HAP-1 (cell line): ENCODE data around the gene DCAF8L1.
A peak's percentile ranks its signal among the peaks of the same experiment; 100 is the strongest.
"Not testable (repeated sequence)": the region's sequence is repeated elsewhere in the genome, so short reads cannot be mapped to it uniquely, and the experiment has no call there.

Experiments
- DNase-seq, 2 experiments: peaks; one replicate each; pipeline ENCODE4 v3.0.0-alpha.2; 2016 to 2020; ENCODE audit warnings: low spot score in 2 of 2
- H3K27me3 ChIP-seq: fragments of 250-450 bp; sonication (Bioruptor Pico); 2 replicates; pipeline ENCODE4 v1.5.1; 2020; ENCODE audit warnings: low read depth, mild to moderate bottlenecking, moderate library complexity
- H3K36me3 ChIP-seq: fragments of 250-450 bp; sonication (Bioruptor Pico); replicated peaks from 2 replicates; pipeline ENCODE4 v1.5.1; 2020; ENCODE audit warnings: mild to moderate bottlenecking
- H3K4me1 ChIP-seq: fragments of 250-450 bp; sonication (Bioruptor Pico); 2 replicates; pipeline ENCODE4 v1.5.1; 2020; ENCODE audit warnings: mild to moderate bottlenecking
- H3K4me3 ChIP-seq: fragments of 250-450 bp; sonication (Bioruptor Pico); 2 replicates; pipeline ENCODE4 v1.5.1; 2020; ENCODE audit warnings: mild to moderate bottlenecking, moderate library complexity
- H3K9me3 ChIP-seq: fragments of 250-450 bp; sonication (Bioruptor Pico); 2 replicates; pipeline ENCODE4 v1.5.1; 2020; ENCODE audit warnings: mild to moderate bottlenecking, moderate library complexity
- in situ Hi-C: fragments of 300-500 bp; cut with MboI; formaldehyde crosslinking; loops from 3 replicates; pipeline ENCODE4 v1.14.3; 2020; ENCODE audit warnings: low sequenced_read_pairs, inconsistent platforms, mixed read lengths

The DCAF8L1 gene

DNA sequence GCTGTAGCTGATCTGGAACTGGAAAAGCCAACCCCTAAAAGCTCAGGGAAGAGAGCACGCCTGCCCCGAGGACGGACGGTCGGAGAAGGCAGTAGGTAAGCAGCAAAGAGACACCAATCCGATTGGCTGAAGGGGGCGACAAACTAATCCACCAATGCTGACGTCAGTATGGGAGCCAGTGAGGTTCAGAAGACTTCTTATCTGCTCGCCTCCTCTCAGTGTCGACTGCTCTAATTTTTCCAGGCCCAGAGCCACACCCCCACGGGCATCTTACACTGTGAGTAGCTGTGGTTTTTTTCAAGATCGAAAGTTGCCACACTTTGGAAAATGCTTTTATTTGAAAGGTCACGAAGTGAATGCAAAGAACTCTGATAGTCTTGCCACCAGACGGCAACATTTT is at the start of gene DCAF8L1:
Gene DCAF8L1 (minus strand): TSS at position 101 of the 400 bp plus-strand sequence. CDS start 115 bp downstream, outside the sequence.
- H3K4me1 ChIP-seq, result no peaks in the 10 kb centered on the region
- no peaks in the 10 kb centered on the region for H3K27me3 ChIP-seq
- no peak within 1 kb of the TSS for H3K4me3 ChIP-seq
- no peak for DNase-seq
- no peaks in the 10 kb centered on the region for H3K36me3 ChIP-seq
- no peaks in the 10 kb centered on the region; the same call in 1 of the 2 replicates for H3K9me3 ChIP-seq
- in situ Hi-C loops, result no loop called here

DNA sequence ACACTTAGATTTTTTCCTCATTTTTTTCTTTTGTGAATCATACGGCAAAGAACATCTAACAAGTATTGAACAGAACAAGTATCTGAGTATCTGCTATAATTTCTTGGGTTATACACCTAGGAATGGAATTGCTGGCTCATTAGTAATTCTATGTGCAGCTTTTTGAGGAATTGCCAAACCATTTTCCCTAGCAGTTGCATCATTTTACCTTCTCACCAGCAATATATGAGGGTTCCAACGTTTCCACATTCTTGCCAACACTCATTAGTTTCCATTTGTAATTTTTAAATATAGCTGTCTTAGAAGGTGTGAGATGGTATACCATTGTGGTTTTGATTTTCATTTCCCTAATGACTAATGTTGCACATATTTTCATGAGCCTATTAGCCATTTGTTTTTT is 41.1 kb upstream of the DCAF8L1 start:
- Histone ChIP-seq H3K27me3 (no peaks in the 10 kb centered on the region), H3K9me3 (no peaks in the 10 kb centered on the region), H3K4me1 (no peaks in the 10 kb centered on the region), H3K4me3 (no peak overlapping the region), H3K36me3 (no peaks in the 10 kb centered on the region)
- in situ Hi-C loops, result no loop called here
- no peak for DNase-seq

DNA sequence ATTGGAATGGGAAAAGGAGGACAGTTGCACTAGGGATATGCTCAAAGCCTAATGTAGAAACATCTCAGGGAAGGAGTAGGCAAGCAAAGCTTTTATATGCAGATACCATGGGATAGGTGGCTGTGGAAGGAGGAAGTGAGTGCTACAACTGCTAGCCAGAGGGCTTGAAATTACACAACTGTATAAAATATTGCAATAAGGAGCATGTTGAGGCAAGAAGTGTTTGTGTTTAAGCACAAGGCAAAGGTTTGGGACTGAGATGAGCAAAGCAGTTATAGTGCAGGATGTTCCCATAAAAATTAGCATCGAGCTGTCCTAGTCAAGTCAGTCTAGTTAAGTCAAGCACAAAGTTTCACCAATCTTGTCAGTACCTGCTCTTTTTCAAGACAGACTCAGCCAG is 35.6 kb upstream of the DCAF8L1 start:
- peaks cover 10% of the 10 kb centered on the region for H3K4me1 ChIP-seq
- in situ Hi-C loops, result no loop called here
- no peaks in the 10 kb centered on the region for H3K9me3 ChIP-seq
- no peaks in the 10 kb centered on the region for H3K27me3 ChIP-seq
- no peak overlapping the region for H3K4me3 ChIP-seq
- H3K36me3 ChIP-seq, result no peaks in the 10 kb centered on the region
- no peak for DNase-seq

DNA sequence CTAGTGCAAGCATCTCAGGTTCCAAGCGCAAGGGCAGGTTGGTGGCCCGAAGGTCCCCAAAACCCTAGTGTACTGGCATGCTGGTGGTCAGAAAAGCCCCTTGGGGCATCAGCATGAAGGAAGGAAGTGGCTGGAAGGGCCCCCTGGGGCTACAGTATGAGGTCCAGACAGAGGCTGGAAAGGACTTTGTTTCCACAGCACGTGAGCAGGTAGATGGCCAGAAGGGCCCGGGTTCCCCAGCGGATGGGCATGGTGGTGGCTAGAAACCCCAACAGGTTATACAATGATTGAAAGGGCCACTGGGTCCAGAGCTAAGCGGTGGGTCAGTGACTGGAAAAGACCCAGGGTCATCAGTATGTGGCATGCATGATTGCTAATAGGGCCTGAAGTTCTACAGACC is 34.7 kb upstream of the DCAF8L1 start:
- no peaks in the 10 kb centered on the region for H3K36me3 ChIP-seq
- in situ Hi-C loops, result no loop called here
- H3K9me3 ChIP-seq, result no peaks in the 10 kb centered on the region
- H3K4me3 ChIP-seq, result no peak overlapping the region
- no peaks in the 10 kb centered on the region for H3K27me3 ChIP-seq
- no peak for DNase-seq
- peaks cover 10% of the 10 kb centered on the region for H3K4me1 ChIP-seq

DNA sequence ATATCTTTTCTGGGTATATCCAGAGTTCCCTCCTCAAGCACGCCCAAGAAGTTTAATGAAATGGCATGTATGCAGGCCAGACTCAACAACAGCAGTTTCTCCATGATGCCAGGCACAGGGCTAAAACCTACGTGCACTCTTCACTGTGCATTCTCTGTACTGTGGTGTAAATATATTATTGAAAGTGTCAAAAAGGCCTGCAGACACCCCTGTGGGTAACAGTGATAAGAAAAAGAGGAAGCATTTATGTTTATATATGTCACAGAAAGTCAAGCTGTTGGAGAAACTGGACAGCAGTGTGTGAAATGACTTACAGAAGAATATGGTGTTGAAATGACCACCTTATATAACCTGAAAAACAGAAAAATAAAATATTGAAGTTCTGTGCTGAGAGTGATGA is 29.6 kb upstream of the DCAF8L1 start:
- in situ Hi-C loops, result no loop called here
- no peak for DNase-seq

DNA sequence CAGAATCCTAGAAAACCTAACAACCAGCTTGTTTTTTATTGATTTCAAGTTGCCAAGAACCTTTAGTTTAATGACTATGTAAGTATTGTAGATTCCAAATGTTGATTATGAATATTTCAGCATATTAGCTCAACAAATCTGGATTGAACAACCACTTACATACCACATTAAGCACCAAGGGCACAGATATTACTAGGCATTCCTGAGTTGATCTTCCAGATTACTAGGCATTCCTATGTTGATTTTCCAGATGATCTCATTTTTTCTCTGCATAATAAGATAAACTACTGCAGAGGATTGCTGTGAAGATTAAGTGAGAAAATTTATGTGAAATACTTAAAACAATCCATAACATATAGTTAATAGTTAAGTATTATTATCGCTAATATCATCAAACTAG is 17.4 kb upstream of the DCAF8L1 start:
- DNase-seq, result no peak
- H3K4me1 ChIP-seq, result no peaks in the 10 kb centered on the region
- in situ Hi-C loops, result no loop called here

More for the DNA sequence above, 29.6 kb upstream of the DCAF8L1 start:
- no peaks in the 10 kb centered on the region for H3K27me3 ChIP-seq
- peaks cover 10% of the 10 kb centered on the region for H3K4me1 ChIP-seq
- H3K36me3 ChIP-seq, result no peaks in the 10 kb centered on the region
- H3K9me3 ChIP-seq, result no peaks in the 10 kb centered on the region
- no peak overlapping the region for H3K4me3 ChIP-seq

DNA sequence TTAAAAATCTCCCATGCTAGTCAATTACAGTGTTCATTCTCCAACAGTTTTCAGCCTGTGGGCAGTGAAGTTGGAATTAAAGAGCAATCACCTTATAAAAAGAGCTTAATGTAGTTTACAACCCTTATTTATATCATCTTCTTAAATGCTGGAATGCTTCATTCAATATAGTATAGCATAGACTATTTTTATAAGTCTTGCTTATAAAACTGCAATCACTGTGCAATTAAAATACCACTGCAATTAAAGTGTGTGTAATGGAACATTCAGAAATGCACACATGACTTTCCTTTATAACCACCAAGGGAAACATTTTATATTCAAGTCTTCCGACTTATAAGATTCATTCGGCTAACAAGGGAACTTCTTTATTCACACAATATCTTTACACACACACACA is 16.4 kb upstream of the DCAF8L1 start:
- no peak for DNase-seq
- Histone ChIP-seq H3K4me1 (no peaks in the 10 kb centered on the region), H3K27me3 (no peaks in the 10 kb centered on the region), H3K4me3 (no peak overlapping the region), H3K36me3 (no peaks in the 10 kb centered on the region), H3K9me3 (no peaks in the 10 kb centered on the region)
- in situ Hi-C loops, result no loop called here

More for the DNA sequence above, 17.4 kb upstream of the DCAF8L1 start:
- Histone ChIP-seq H3K9me3 (no peaks in the 10 kb centered on the region), H3K4me3 (no peak overlapping the region), H3K27me3 (no peaks in the 10 kb centered on the region), H3K36me3 (no peaks in the 10 kb centered on the region)

DNA sequence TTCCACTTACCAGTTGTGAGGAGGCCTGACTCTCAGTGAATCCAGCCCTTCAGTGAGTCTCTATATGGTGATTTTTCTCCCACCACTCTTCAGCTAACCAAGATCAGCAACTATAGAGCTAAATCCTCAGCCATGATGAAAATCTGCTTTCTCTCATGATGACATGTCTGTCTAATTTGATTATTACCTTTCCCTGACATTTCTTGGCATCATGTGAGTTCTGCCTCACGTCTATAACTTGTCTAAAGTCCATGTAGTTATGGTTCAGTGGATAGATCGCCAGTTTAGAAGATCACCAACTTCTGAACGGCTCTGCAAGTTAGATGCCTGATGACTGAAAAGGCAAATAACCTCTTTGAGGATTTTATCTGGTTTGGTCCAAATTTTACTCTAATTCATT is 14.9 kb upstream of the DCAF8L1 start:
- DNase-seq, result no peak
- no peaks in the 10 kb centered on the region for H3K36me3 ChIP-seq
- no peaks in the 10 kb centered on the region for H3K27me3 ChIP-seq
- H3K4me1 ChIP-seq, result no peaks in the 10 kb centered on the region
- no peak overlapping the region for H3K4me3 ChIP-seq
- in situ Hi-C loops, result no loop called here
- no peaks in the 10 kb centered on the region for H3K9me3 ChIP-seq

DNA sequence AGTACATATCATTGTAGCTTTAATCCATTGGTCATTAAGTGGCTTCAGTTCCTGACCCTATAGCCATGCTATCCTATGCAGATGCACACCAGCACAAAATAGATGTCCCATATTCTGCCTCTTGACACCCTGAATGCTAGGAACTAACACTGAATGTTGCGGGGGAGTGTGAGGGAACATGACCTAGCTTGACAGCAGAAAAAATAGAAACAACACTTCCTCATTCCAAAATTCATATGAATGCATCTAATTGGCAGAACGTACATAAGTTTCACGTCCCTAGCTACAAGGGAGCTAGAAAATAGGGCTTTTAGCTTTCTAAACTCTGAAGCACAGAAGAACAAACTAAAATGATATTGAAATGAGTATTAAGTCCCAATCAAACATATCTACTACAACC is 14.4 kb upstream of the DCAF8L1 start:
- no peaks in the 10 kb centered on the region for H3K36me3 ChIP-seq
- no peaks in the 10 kb centered on the region for H3K27me3 ChIP-seq
- no peaks in the 10 kb centered on the region for H3K4me1 ChIP-seq
- no peaks in the 10 kb centered on the region for H3K9me3 ChIP-seq
- no peak overlapping the region for H3K4me3 ChIP-seq
- DNase-seq, result no peak
- in situ Hi-C loops, result no loop called here

DNA sequence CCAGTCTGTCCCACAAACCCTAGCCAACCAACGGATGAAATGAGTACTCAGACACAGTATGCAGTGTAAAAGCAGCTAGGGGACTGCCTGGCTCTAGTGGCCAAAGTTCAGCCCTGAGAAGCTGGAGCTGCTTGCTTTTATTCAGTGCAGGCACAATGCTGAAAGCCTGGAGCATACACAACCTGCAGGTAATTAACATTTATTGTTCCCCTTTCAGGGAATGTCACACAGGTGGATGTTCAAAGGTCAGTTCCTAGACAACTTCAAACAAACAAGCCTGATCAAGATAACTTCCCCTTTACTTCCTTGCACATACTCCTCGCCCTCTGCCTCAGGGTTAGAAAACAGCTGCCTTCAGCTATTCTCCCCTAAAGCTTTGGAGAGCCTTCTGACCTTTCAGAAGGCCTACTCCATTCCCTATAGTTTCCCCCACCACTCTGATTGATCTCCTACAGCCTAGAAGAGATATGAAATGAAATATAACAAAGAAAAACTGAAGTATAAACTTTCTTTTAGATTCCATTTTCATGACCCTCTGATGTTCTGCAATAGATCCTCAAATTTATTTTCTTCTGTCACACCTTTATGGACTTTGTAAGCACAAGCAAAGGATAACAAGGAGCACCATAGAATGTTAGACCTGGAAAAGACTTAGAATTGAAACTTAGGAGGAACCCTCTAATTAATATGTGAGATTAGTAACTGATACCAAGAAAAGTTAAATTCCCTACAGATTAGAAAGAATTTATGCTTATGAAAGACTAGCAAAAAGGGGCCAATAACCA is 6.8 kb upstream of the DCAF8L1 start:
- no peak overlapping the region for H3K4me3 ChIP-seq
- no peaks in the 10 kb centered on the region; the same call in 1 of the 2 replicates for H3K9me3 ChIP-seq
- no peak for DNase-seq
- peaks cover 6% of the 10 kb centered on the region; the same call in 1 of the 2 replicates for H3K4me1 ChIP-seq
- H3K27me3 ChIP-seq, result no peaks in the 10 kb centered on the region
- in situ Hi-C loops, result no loop called here
- no peaks in the 10 kb centered on the region for H3K36me3 ChIP-seq

DNA sequence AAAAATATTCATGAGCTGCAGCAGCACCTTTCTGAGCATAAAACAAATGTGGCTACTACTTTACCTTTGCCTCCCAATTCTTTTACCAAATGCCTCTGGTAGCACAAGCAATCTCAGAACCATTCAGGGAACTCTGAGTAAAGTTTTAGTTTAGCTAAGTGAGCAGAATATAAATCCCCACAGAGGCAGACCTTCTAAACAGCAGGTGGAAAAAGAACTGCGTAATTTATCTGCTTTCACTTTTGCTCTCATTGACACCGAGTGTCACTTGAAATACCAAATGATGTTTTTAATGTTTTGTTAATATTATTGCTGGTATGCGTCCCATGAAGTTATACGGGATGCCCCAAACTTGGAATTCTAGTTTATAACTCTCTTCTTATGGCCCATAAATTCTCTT is 4.3 kb downstream of the DCAF8L1 start:
- in situ Hi-C loops, H3K36me3 ChIP-seq, H3K9me3 ChIP-seq, H3K27me3 ChIP-seq, DNase-seq, H3K4me3 ChIP-seq, H3K4me1 ChIP-seq: not testable (repeated sequence)

DNA sequence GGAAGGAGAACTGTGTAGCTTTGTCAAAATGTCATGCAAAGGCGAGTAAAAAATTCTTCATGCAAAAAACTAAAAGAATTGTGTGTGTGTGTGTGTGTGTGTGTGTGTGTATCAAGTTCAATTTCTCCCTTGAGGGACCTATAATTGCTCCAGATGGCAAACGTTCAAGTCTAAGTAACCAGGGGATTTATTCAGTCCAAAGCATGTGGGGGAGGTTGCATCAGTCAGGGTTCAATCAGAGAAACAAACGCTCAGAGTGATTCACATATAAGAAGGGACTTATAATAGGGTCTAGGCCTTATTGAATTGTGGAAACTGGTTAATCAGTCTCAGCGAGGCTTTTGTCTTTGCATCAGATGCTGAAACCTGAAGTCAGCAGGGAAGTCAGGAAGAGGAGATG is 5.0 kb downstream of the DCAF8L1 start:
- Histone ChIP-seq H3K4me1 (no peaks in the 10 kb centered on the region), H3K27me3 (no peaks in the 10 kb centered on the region), H3K9me3 (no peaks in the 10 kb centered on the region), H3K36me3 (no peaks in the 10 kb centered on the region), H3K4me3 (no peak overlapping the region)
- in situ Hi-C loops, result no loop called here
- no peak for DNase-seq

DNA sequence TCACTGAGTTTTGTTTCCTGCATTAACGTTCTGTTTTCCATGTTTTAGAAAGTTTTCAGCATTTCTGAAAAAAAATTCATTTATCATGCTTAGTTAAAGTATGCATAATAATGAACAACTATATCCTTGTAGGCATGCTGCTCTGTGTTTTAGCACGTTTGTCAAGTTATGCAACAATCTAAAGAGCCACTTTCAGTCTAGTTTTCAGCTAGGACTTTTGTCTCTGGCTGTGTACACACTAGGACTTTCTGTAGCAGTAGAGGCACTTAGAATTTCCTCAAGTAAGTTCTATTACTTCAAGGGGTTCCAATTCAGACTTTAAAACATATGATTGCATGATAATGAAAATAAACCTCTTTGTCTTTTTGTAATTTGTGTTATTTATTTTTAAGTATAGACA is 12.4 kb downstream of the DCAF8L1 start:
- H3K4me1 ChIP-seq, result peaks cover 35% of the 10 kb centered on the region
- DNase-seq, result peak in 1 of 2 experiments; percentile 25
- in situ Hi-C loops, result no loop called here
- no peaks in the 10 kb centered on the region for H3K36me3 ChIP-seq
- no peak overlapping the region for H3K4me3 ChIP-seq
- no peaks in the 10 kb centered on the region for H3K27me3 ChIP-seq
- H3K9me3 ChIP-seq, result no peaks in the 10 kb centered on the region; the same call in 1 of the 2 replicates

DNA sequence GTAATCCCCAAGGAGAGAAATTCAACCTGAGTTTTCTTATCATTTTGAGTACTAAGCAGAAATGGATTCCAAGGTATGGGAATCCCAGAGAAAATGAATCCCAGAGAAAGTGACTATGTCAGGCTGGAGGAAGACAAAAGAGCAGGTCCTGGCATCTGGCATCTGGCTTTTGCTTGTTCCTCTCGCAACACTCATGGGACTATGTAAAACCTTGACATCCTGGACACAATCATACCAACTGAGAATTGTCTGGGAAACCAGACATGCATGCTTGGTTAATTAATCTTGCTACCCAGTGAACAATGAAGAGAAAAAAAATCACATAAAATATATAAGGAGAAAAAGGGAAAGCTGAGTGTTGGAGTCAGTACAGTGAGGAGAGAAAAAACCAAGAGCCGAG is 12.9 kb downstream of the DCAF8L1 start:
- peak in 1 of 2 experiments; percentile 27 for DNase-seq
- H3K4me1 ChIP-seq, result peaks cover 35% of the 10 kb centered on the region
- in situ Hi-C loops, result no loop called here
- no peaks in the 10 kb centered on the region; the same call in 1 of the 2 replicates for H3K9me3 ChIP-seq
- H3K4me3 ChIP-seq, result no peak overlapping the region
- H3K36me3 ChIP-seq, result no peaks in the 10 kb centered on the region
- no peaks in the 10 kb centered on the region for H3K27me3 ChIP-seq
